HG03103 (cell line): ENCODE data around the gene KASH5.
"Not testable (repeated sequence)": the region's sequence is repeated elsewhere in the genome, so short reads cannot be mapped to it uniquely, and the experiment has no call there.

Experiments used
- ATAC-seq: cut with Tn5 transposase; IDR thresholded peaks from one replicate; pipeline ENCODE4 v1.9.1; 2021; ENCODE audit warnings: low read depth; ENCODE audit not compliant: unreplicated experiment

KASH5 gene

DNA sequence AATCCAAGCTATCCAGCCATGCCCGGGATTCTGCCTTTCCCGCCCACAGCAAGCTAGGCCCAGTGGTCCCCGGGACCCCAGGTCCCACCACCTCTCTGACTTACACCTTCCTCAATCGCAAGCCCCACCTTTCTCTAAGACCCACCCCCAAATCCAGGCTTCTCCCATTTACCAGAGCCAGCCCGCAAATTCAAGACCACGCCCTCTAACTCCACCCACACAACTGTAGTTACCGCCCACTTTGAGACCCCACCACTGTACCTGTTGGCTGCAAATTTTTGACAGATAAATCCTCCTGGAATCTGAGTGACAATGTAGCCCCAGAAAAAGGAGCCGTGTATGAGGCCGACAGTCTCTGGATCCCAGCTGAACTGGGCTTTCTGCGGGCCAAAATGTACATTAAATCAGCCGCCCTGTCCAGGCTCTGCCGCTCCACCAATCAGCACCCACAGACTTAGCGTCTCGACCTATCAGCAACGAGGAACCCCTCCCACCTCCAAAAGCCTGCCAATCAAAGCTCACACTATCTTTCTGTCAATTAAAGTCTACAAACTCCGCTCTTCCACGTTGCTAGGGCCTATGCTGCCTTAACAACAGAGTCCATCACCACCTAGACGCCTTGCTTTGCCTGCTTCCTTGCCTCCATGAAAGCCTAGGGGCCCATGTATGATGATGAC is 47.0 kb downstream of the KASH5 start:
- no peak for ATAC-seq

DNA sequence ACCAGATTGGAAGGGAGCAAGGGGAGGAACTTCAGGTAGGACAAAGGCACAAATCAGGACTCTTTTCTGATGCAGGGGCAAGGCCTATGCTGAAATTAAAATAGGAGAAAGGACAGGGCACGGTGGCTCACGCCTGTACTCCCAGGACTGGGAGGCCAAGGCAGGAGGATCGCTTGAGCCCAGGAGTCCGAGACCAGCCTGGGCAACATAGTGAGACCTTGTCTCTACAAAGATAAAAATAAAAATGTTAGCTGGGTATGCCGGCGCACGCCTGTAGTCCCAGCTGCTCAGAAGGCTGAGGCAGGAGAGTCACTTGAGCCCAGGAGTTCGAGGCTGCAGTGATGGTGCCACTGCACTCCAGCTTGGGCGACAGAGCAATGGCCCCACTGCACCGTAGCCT is 47.6 kb downstream of the KASH5 start:
- ATAC-seq, result no peak

DNA sequence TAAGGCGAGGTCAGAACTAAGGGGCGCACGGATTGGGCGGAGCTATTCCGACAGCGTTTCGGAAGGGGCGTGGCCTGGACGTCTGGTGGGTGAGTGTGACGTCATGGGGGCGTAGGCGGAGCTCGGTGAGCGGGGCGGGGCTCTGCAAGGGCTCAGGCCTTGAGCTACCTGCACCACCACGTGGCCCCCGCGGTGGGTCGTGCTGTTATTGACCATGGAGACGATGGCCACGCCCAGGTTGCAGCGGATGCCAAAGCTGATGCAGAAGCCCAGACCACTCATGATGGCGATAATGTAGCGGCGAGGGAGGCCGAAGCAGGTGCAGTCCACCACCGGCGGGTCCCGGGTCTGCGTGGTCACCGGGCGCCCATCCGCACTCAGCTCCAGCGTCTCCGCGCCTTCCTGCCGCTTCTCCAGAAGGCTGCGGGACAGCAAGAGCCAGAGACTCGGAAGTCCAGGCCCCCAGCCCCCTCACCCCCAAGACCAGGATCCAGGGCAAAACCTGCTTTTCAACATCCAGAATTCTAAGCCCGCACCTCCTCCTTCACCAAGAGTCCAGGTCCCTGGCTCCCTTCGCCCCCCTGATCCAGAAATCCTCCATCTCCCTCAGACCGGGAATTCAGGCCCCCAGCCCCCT is 48.5 kb downstream of the KASH5 start:
- no peak for ATAC-seq

DNA sequence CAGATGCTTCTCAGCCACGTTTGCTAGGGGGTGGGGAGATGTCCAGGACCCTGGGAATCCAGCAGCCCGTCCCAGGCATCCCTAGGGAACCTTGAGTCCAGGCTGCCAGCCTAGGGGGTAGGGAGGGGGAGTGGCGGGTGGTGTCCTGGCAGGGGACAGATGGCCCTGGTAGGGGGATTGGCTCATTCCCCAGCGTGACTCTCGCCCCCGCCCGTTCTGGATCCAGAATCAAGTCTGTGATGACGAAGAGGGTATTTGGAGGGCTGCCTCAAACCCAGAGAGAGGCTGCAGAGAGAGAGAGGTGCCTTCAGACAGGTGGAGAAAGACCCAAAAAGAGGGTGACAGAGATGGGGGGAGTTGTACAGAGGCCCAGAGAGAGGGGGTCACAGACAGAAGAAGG is 49.2 kb downstream of the KASH5 start:
- ATAC-seq, result no peak

DNA sequence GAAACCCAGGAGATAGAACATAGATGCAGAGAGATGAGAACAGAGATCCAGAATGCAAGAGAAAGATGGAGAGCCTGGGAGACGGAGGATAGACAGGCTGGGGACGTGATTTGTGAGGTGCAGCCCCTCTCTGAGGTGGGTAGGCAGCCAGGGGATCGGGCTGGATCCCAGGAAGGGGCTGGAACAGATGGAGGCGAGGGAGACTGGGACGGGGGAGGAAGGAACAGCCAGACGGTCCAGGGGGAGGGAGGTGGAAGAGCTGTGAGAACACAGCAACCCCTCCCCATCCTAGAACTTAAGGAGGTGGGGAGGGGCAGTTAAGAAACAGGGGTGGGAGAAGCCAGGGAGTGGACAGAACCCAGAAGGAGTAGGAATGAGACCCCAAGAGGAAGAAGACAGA is 50.2 kb downstream of the KASH5 start:
- no peak for ATAC-seq

DNA sequence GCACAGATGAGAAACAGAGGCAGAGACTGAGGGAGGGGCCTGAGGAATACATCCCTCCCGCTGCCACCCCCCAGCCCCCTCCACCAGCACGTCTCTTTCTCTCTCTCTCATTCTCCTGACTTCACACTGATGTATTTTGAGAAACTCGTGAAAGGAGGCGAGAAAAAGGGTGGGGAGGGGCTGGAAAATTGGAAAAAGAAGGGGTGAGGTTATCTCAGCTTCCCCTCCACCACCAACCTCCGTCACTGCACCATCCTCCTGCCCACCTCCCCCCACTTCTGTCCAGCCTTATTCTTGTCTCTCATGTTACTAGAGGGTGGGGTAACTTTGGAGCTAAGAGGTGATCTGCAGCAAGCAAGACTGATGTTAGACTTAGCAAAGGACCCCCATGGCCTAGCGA is 51.8 kb downstream of the KASH5 start:
- ATAC-seq, result no peak

DNA sequence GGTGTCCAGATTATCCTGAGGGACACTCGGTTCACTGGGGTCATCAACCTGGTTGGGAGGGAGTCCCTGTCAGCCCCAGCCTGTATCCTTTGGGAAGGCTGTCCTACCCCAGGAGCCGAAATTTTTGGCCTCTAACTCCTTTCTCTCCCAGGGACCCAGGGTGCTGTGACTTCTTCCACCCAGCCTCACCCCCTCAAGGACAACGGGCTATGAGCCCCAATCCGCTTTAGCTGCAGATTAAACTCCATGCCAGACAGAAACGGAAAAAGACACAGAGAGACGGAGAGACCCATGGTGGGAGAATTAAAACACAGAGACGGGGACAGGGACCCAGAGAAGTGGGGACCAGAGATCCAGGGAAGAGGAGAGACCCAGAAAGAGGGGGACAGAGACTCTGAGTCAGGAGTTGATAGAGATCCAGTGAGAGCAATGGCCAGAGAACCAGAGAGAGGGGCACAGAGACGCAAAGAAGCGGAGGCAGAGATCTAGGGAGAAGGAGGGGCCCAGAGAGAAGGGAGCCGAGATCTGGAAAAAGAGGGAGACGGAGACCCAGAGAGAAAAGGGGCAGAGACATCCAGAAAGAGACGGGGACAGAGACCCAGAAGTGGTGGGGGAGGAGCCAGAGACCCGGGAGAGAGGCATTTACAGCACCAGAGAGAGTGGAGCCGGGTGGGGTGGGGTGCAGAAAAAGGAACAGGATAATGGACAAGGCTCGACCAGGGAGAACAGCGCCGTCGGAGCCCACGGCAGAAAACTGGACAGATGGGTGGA is 52.6 kb downstream of the KASH5 start:
- ATAC-seq, result no peak

DNA sequence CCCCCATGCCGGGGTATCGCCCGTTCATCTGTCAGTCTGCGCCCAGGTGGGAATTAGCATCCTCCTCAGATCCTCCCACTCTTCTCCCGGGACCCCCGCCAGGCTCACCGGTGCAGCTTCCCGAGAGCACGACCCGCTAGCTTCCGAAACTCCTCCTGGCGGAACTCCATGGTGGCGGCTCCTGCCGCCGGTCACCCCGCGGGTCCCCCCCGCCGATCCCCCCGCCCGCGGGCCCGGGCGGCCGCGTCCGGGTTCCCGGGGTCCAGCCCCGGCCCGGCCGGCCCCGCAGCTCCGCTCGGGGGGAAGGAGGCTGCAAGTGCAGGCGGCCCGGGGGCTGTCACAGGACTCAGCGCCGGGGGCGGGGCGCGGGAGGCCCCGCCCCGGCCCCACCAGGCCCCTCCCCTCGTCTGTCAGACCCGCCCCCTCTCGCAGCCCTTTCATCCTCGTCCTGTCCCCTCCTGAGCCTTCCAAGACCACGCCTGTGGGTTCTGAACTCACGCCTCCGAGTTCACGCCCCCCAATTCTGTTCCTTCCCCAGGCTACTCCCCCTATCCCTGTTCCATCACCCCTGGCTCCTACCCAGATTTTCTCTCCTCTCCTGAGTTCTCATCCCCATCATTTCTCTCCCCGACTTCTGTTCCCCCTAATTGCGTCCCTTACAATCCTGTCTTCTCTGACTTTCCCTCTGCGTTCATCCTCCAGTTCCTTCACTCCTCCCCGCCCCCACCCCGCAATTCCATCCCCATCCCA is 53.3 kb downstream of the KASH5 start, which contains the start of gene SLC17A7:
Gene SLC17A7, minus strand, starts transcription at position 318 of the 750 bp plus-strand sequence. Its CDS starts 148 bp downstream, at position 170.
- ATAC-seq, result no peak

DNA sequence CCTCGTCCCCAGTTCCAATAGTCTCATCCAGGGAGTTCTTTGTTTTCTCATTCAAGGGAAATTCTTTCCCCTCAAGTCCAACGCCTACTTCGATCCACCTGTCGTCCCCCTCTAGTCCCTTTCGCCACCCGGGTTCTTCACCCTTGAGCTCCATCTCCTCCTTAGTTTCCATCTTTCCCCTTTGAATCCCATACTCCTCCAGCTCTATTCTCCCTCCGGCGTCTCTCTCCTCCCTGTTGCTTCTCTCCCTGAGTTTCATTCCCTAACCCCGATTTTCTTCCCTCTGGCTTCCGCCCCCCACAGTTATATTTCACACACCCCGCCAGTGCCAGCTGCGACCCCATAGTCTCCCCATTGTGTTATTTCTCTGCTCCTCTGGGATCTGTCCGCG is 53.9 kb downstream of the KASH5 start:
- no peak for ATAC-seq

DNA sequence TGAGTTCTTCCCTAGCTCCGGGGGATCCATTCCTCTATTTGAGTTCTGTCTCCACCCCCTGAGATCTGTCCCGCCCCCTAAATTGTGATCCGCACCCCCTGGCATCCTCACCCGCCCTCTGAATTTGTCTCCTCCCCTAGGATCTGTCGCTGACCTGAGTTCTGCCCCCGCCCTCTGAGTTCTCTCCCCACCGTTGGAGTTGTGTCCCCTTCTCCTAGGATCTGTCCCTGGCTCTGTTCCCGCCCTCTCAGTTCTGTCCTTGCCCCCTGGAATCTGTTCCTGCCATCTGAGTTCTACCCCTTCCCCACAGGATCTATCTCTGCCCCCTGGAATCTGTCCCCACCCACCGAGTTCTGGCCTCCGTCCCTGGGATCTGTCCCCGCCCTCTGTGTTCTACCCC is 54.3 kb downstream of the KASH5 start:
- no peak for ATAC-seq

DNA sequence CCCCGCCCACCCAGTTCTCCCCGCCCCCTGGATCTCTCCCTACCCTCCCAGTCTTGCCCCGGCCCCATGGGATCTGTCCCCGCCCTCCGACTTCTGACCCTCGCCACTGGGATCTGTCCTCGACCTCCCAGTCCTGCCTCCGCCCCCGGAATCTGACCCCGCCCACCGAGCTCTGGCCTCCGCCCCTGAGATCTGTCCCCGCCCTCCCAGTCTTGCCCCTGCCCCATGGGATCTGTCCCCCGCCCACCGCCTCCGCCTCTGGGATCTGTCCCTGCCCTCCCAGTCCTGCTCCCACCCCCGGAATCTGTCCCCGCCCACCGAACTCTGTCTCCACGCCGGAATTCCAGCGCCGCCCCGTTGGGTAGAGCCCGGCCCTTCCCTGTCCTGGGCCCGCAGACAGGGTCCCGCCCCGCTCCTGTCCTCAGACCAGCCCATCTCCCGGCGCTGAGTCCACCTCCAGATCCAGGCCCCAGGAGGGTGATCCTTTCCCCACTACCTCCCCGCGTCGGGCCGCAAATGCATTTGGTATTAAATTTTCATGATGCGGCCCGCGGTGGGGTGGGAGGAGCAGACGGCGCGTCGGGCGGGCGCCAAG is 54.8 kb downstream of the KASH5 start:
- peak; percentile 18 for ATAC-seq

DNA sequence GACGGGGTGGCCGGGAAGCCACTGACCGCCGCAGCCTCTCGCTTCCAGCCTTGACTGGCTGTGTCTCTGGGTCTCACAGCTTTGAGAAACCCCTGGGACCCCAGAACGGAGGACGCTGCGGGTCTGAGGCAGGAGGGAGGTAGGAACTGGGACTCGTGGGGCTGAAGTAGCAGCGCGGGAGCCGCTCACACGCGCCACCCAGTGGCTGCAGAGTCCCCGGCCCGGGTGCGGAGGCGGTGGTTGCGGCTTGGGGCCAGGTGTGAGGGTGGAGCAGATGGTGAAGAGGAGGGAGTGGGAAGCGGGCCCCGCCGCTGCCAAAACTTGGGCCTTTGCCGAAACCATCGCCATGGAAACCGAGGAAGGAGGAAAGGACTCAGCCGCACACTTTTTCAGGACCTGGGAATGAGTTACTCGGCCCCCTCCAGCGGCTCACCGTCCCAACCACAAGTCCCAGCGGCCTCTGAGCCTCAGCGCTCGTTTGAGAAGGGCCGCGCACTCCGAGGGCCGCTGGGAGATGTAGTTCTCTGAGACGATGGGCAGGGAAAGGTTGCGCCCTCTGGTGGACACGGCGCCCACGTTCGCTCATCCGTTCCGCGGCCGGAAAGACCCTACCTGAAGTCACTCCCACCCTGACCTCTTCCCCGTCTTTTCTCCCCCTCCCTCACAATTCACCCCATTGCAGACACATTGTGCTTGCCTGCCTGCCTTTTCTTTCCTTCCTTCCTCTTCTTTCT is 55.5 kb downstream of the KASH5 start:
- ATAC-seq, result peak; percentile 56

DNA sequence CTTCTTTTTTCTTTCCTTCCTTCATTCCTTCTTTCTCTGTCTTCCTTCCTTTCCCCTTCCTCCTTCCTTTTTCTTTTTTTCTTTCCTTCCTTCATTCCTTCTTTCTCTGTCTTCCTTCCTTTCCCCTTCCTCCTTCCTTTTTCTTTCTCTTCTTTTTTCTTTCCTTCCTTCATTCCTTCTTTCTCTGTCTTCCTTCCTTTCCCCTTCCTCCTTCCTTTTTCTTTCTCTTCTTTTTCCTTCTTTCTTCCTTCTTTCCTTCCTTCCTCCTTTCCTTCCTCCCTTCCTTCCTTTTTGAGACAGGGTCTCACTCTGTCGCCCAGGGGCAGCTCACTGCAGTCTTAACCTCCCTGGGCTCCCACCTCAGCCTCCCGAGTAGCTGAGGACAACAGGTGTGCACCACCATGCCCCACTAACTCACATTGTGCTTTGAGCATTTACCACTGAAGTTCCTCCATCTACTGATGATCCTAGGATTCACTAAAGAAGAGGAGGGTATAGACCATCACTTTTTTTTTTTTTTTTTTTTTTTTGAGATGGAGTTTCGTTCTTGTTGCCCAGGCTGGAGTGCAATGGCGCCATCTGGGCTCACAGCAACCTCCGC is 56.2 kb downstream of the KASH5 start:
- not testable (repeated sequence) for ATAC-seq

DNA sequence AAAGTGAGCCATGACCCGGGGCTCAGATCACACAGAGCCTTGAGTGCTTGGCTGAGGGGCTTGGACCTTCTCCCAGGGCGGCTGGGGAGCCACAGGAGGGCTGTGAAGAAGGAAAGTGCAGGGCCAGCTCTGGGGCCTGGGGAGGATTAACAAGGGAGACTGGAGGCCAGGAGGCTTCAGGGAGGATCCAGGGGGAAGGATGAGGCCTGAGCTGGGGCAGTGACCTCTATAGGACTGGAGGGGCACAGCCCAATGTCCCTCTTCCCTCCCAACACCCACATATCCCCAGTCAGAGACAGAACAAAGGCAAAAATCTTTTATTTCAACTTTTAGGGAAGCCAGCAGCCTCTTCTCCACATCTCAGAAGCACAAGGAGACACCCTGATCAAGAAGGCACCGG is 57.9 kb downstream of the KASH5 start:
- no peak for ATAC-seq

DNA sequence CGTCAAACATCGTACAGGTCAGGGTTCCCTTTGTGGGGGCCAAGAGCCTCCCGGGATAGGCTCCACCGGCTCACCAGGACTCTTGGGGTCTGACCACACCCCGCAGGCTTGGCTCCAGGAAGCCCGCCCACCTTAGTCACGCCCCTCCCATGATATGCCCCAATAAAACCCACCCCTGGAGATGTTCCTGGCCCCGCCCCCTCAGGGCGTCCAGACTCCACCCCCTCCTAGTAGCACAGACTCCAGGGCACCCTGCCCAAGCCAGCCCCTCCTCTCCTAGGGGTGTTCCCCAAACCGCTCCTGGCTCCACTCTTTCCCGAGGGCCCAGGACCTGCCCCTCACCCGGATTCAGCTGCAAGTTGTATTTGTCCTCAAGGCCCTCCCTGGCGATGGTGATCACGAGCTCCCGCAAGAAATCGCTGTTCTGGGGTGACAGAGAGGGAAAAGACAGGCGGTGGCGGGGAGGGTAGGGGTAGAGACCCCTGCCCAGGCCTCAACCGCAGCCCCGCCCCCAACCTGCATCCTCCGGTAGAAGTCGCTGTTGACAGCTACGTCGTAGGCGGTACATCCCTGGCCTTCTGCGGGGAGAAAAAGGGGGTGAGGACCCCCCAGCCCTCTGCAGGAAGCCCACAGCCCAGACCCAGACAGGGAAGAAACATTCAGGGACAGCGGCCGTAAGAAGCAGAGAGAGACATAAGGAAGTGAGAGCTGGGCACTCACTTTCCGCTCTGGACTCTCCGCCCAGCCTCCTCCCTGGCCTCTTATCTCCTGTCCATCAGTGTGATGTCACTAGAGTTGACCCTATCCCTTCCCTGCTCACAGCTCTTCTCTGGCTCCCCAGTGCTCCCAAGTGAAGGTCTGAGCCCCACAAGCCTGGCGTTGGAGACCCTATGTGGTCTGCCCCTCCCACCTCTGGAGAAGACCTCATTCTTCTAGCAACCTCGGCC is 59.7 kb downstream of the KASH5 start:
- ATAC-seq, result no peak

DNA sequence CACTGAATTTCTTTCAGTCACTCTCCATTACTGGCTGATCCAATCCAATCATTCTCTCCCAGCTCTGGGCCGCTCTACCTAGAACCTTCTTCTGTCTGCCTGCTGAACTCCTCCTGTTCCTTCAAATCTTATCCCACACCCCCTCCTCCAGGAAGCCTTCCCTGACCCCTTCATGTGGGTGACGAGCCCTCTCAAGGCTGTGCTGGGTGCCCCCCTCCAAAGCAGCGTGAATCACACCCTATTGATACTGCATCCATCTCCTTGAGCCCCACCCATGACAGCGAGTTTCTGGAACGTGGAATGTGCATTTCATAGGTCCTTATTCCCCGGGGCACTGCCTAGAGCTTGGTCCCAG is 60.4 kb downstream of the KASH5 start:
- ATAC-seq, result no peak

DNA sequence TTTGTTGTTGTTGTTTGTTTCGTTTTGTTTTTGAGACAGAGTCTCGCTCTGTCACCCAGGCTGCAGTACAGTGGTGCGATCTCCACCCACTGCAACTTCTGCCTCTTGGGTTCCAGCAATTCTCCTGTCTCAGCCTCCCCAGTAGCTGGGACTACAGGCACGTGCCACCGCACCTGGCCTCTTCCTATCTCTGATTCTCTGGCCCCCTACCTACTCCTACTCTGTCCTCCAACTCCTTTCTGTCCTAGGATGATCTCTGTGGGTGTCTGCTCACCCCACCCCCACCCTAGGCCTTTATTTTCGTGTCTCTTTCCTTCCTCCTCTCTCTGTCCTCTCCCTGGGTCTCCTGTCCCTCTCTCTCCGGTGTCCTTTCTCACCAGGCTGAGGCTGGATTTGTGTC is 62.4 kb downstream of the KASH5 start:
- ATAC-seq, result no peak

DNA sequence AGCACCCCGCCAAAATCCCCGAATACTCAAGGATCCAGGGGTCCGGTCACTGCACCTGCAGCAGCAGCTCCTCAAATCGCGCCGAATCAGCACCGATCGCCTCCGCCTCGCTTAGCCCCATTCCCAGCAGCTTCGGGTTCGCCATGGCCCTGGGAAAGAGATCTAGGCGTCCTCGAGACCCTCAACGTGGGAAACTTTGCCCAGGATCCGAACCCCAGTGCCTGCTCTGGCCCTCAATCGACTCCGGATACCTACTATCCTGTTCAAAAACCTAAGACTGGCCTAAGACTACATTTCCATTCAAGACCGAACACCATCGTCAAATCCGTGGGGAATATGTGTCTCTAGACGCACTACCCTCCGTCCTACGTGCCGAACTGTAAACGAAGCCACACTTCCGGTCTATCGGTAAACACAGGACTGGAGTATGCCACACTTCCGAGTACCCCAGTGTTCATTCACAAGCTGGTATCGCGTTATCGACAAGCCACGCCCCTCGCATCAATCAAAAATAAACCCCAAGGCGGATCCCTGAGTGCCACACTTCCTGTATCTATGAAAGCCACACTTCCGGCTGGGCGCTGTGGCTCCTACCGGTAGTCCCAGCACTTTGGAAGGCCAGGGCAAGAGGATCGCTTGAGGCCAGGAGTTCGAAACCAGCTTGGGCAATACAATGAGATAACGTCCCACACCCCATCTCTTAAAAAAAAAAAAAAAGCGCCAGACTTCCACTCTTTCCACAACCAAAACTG is 63.6 kb downstream of the KASH5 start, which contains the start of gene PIH1D1:
Gene PIH1D1, minus strand, starts transcription at position 385 of the 752 bp plus-strand sequence. Its CDS starts 240 bp downstream, at position 145.
- ATAC-seq, result peak; percentile 44
